ENCODE measurements around the gene ISG20. TPM values are rescaled to one million over a fixed set of nuclear protein-coding genes. Genes with fewer than 3 reads are reported as not detected.

The ISG20 gene
- total RNA-seq, 1 donor from 2014 or later = 3.4 TPM

DNA sequence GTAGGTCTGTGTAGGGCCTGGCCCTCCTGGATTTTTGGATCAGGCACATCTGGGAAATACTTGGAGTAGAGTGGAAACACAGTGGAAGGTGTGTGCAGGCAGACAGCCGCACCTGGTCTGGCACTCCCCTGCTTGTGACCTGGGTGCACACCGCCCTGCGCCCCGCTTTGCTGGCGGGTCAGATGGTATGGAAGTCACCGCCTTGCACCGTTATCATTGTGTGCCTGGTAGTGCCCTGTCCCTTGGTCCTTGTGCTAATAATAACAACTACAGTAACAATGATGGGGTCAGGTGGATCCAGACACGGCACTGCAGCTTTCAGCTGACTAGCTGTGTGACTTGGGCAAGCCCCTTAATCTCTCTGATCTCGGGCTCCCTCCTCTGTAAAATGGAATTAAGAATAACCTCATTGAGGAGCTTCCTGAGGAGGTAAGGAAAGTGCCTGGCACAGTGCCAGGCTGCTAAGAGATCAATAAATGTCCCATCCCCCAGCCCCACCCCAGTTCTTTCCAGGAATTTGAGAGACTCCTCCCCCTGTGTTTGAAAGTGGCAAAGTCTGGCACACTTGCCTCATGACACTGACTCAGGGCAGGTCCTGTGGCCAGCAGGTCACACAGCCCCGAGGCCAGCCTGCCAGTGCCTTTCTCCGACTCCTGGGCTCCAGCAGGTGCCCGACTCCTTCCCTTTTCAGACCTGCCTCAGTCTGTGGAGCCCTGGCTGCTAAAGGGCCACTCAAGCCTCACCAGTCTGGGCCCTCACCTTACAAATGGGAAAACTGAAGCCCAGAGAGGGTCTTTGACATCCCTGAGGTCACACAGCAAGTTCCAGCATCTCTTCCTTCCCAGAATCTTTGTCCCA lies 9.8 kb downstream of the ISG20 start:
- H3K27me3 Mint-ChIP-seq (ENCODE audit: low read depth) = no peaks in the 10 kb centered on the region
- DNase-seq (ENCODE audit: low spot score in 2 of 2, unreplicated experiment in 2 of 2) = peak in 1 of 2 experiments; percentile 25
- no peak overlapping the region for H3K27ac Mint-ChIP-seq
- H3K36me3 Mint-ChIP-seq = no peaks in the 10 kb centered on the region
- no peaks in the 10 kb centered on the region for H3K9me3 Mint-ChIP-seq
- TF ChIP-seq, protein P1, sequence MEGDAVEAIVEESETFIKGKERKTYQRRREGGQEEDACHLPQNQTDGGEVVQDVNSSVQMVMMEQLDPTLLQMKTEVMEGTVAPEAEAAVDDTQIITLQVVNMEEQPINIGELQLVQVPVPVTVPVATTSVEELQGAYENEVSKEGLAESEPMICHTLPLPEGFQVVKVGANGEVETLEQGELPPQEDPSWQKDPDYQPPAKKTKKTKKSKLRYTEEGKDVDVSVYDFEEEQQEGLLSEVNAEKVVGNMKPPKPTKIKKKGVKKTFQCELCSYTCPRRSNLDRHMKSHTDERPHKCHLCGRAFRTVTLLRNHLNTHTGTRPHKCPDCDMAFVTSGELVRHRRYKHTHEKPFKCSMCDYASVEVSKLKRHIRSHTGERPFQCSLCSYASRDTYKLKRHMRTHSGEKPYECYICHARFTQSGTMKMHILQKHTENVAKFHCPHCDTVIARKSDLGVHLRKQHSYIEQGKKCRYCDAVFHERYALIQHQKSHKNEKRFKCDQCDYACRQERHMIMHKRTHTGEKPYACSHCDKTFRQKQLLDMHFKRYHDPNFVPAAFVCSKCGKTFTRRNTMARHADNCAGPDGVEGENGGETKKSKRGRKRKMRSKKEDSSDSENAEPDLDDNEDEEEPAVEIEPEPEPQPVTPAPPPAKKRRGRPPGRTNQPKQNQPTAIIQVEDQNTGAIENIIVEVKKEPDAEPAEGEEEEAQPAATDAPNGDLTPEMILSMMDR (IDR thresholded peaks at IDR 0.05; ENCODE audit: unreplicated experiment) = no peak
- H3K4me1 Mint-ChIP-seq = peaks cover 12% of the 10 kb centered on the region
- H3K4me3 Mint-ChIP-seq = no peak overlapping the region

DNA sequence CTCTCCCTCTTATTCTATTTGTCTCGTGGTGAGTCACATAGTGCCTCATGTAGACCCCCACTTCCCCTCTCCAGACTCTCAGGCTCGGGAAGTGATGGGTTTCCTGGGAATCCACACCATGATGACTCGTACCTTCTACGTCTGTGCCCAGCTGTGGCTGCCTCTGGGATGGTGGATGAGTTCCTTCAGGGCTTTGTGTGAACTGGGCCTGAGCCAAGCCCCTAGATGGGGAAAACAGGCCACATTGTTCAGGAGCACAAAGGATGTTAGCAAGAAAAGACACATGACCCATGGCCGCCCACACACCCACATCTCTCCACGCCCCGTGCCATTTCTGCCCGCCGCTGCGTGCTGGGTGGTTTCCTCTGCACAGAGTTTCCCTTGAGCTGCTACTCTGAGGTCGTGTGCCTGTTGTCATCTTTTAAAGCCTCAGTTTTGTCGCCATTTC lies 10.5 kb downstream of the ISG20 start:
- TF ChIP-seq, protein P1 (IDR thresholded peaks at IDR 0.05; ENCODE audit: unreplicated experiment) = no peak
- no peaks in the 10 kb centered on the region for H3K9me3 Mint-ChIP-seq
- peaks cover 12% of the 10 kb centered on the region for H3K4me1 Mint-ChIP-seq
- no peaks in the 10 kb centered on the region for H3K36me3 Mint-ChIP-seq
- H3K4me3 Mint-ChIP-seq = no peak overlapping the region
- no peak overlapping the region for H3K27ac Mint-ChIP-seq
- no peaks in the 10 kb centered on the region for H3K27me3 Mint-ChIP-seq (ENCODE audit: low read depth)
- peak in 1 of 2 experiments; percentile 25 for DNase-seq (ENCODE audit: low spot score in 2 of 2, unreplicated experiment in 2 of 2)

DNA sequence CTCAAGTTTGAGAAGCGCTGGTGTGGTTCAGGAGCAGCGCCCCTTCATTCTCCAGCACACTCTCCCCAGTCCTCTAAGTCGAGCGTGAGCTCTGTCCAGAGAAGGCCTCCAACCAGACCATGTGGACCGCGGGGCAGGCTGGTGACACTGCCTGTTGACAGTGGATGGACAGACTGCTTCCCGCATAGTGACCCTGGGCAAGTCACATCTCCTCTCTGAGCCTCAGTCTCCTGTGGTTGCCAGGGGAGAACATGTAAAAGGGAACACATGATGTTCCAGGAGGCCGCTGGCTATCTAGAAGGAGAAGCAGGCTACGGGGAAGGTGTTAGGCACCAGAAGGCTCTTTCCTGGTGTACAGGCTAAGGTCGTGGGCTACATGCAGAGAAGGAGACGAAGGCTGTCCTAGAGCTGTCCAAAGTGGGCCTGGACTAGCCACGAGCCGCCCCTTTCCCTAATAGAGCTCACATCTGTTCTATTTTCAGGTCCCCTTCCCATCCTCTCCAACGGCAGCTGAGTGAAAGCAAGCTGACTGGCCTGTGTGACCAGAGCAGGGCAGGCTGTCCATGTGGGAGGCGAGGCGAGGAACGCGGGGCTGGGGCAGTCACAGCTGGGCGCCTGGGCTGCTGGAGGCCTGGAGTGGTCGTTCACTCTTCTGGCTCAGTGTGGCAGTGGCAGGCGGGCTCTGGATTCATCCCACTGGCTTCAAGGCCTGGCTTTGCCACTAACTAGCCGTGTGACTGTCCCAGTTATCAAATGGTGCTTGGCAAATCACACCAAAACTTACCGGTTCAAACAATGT lies 11.1 kb downstream of the ISG20 start:
- Mint-ChIP-seq H3K27me3 (ENCODE audit: low read depth) (peaks cover 2% of the 10 kb centered on the region), H3K4me1 (peaks cover 12% of the 10 kb centered on the region), H3K9me3 (no peaks in the 10 kb centered on the region), H3K4me3 (no peak overlapping the region), H3K27ac (no peak overlapping the region), H3K36me3 (no peaks in the 10 kb centered on the region)
- TF ChIP-seq, protein P1 (IDR thresholded peaks at IDR 0.05; ENCODE audit: unreplicated experiment) = no peak
- DNase-seq (ENCODE audit: low spot score in 2 of 2, unreplicated experiment in 2 of 2) = peak in 1 of 2 experiments; percentile 31

- no peaks in the 10 kb centered on the region for H3K9me3 Mint-ChIP-seq
- H3K4me3 Mint-ChIP-seq = no peak overlapping the region
- peak in 1 of 2 experiments; percentile 10 for DNase-seq (ENCODE audit: low spot score in 2 of 2, unreplicated experiment in 2 of 2)
- peaks cover 12% of the 10 kb centered on the region for H3K4me1 Mint-ChIP-seq
- H3K27ac Mint-ChIP-seq = no peak overlapping the region
- H3K27me3 Mint-ChIP-seq (ENCODE audit: low read depth) = peaks cover 2% of the 10 kb centered on the region
- H3K36me3 Mint-ChIP-seq = no peaks in the 10 kb centered on the region
- TF ChIP-seq, protein P1 (IDR thresholded peaks at IDR 0.05; ENCODE audit: unreplicated experiment) = no peak
Measured at GRCh38 chr15:88650556-88650955, 11.7 kb downstream of the ISG20 start.

DNA sequence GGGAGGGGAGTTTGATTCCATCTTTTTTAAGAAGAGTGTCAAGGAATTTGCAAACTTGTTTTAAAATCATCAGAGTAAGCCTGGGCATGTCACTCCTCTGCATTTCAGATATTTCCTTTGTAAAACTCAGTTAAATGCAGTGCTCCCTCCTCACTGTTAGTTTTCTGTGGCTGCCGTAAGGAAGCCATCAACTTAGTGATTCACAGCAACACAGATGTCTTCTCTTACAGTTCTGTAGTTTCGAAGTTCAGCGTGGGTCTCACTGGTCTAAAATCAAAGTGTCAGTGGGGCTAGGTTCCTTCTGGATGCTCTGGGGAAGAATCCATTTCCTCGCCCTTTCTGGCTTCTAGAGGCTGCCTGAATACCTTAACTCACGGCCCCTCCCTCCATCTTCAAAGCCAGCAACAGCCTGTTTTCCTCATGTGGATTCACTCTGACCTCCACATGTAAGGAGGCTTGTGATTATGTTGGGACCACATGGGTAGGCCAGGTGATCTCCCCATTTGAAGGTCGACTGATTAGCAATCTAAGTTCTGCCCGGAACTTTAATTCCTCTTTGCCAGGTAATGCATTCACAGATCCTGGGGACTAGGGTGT lies 12.4 kb downstream of the ISG20 start:
- H3K27ac Mint-ChIP-seq = no peak overlapping the region
- H3K36me3 Mint-ChIP-seq = no peaks in the 10 kb centered on the region
- peaks cover 12% of the 10 kb centered on the region for H3K4me1 Mint-ChIP-seq
- H3K27me3 Mint-ChIP-seq (ENCODE audit: low read depth) = peaks cover 2% of the 10 kb centered on the region
- TF ChIP-seq, protein P1 (IDR thresholded peaks at IDR 0.05; ENCODE audit: unreplicated experiment) = no peak
- no peaks in the 10 kb centered on the region for H3K9me3 Mint-ChIP-seq
- no peak overlapping the region for H3K4me3 Mint-ChIP-seq
- DNase-seq (ENCODE audit: low spot score in 2 of 2, unreplicated experiment in 2 of 2) = peak in 1 of 2 experiments; percentile 21

Measured in mesothelial cell of epicardium (in vitro differentiated cells).